KOPT-K1 (cell line): ENCODE data around the gene AKNA.

Experiments used
- H3K27ac ChIP-seq: fragments of 200-600 bp; sonication (generic); 2 replicates; pipeline ENCODE4 v1.5.1; 2016; ENCODE audit warnings: antibody characterized with exemption, mild to moderate bottlenecking, low read depth, low read length; ENCODE audit not compliant: poor library complexity, severe bottlenecking
- H3K36me3 ChIP-seq: fragments of 200-600 bp; sonication (generic); 2 replicates; pipeline ENCODE4 v1.5.1; 2017; ENCODE audit warnings: antibody characterized with exemption, mild to moderate bottlenecking, low read length, moderate library complexity; ENCODE audit not compliant: insufficient read depth
- H3K9me3 ChIP-seq: fragments of 200-600 bp; sonication (generic); 2 replicates; pipeline ENCODE4 v1.5.1; 2017; ENCODE audit warnings: antibody characterized with exemption, low read length, mild to moderate bottlenecking; ENCODE audit not compliant: insufficient read depth, poor library complexity, severe bottlenecking

Gene AKNA

DNA sequence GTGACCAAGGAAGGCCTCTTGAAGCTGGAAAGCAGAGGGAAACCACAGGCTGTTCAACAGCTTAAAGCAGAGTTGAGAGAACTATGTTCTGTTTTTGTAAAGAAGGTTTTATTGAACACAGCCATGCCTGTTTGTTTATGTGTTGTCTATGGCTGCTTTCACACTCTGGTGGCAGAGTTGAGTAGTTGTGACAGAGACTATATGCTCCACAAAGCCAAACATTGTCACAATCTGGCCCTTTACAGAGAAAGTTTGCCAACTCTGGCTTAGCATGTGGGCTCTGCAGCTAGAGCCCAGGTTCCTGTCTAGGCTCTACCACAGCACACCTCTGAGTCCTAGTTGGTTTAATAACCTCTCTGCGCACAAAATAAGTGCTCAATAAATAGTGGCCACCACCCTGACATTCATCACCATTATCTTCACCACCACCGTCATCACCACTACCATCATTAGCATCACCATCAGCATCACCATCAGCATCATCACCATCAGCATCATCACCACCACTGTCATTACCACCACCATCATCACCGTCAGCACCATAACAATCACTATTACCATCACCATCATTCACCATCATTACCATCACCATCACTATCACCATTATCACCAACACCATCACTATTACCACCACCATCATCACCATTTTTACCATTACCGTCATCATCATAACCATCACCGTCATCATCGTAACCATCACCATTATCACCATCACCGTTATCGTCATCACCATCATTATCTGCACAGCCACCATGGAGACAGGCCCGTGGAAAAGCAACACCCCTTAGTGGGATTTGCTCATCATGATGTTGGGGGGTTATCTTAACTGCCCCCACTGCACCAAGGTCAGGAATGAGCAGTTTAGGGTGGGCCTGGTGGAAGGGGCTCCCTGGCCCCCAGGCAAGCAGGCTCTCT is 18.3 kb downstream of the AKNA start:
- H3K27ac ChIP-seq: peak overlapping the region; percentile 97
- H3K36me3 ChIP-seq: peaks cover 83% of the 10 kb centered on the region
- H3K9me3 ChIP-seq: no peaks in the 10 kb centered on the region

DNA sequence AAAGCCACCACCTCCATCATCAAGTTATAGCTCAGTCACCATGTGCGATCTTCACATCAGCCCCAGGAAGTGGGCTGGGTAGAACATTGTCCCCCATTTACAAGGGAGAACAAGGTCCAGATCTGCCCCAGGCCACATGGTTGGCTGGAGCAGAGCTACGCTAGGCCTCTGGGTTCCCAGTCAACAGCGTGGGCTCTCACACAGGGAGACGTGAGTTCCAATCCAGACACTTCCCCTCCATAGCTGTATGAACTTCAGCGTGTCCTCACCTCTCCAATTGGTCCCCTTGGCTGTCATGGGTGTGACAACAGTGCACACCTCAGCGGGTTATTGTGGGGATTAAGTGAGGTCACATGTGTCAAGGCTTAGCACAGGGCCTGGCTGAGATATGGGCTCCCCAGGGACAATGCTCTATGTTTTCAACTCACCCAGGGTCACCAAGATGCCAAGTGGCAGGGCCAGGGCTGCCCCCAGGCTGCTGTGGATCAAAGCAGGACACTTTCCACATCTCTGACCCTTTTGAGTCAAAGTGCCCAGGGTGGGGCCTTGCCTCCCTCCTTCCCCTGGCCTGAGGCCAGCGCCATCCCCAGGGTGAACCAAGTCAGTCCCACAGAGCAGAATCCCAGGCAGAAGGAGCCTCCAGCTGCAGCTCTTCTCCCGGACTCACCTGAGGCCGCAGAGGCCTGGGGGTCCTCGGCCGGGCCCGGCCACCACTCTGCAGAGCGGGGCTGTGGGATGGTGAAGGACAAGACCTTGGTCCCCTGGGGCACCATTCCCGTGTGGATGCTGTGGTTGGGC is 19.8 kb downstream of the AKNA start:
- peak overlapping the region; percentile 50 for H3K27ac ChIP-seq

GRCh38 chr9:114367366-114367765 is 20.4 kb downstream of the AKNA start:
- peak overlapping the region; percentile 50 for H3K27ac ChIP-seq
- H3K9me3 ChIP-seq: no peaks in the 10 kb centered on the region
- peaks cover 93% of the 10 kb centered on the region for H3K36me3 ChIP-seq

More for the DNA sequence above, 19.8 kb downstream of the AKNA start:
- H3K9me3 ChIP-seq: no peaks in the 10 kb centered on the region
- peaks cover 87% of the 10 kb centered on the region for H3K36me3 ChIP-seq

- Histone ChIP-seq H3K9me3 (no peaks in the 10 kb centered on the region), H3K27ac (peak overlapping the region; percentile 50), H3K36me3 (peaks cover 98% of the 10 kb centered on the region)
These were observed 21.3 kb downstream of the AKNA start for GRCh38 chr9:114366334-114367128.

DNA sequence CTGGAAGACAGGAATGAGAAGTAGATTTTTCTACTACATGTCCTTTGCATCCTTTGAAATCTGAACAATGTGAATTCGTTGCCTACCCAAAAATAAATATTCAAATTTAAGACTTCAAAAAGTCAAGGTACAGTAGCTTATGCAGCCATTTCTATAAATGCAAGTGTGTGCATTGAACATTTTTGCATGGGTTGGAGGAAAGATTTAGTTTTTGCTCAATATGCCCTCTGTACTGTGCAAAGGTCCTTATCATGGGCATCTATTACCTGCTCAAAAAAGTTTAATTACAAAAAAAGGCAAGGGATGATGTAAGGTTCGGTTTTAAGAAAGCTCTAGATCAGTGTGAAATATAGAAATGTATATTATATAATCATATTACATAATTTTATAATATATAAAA is 22.6 kb downstream of the AKNA start:
- Histone ChIP-seq H3K9me3 (no peaks in the 10 kb centered on the region), H3K27ac (no peak overlapping the region), H3K36me3 (peaks cover 98% of the 10 kb centered on the region)

DNA sequence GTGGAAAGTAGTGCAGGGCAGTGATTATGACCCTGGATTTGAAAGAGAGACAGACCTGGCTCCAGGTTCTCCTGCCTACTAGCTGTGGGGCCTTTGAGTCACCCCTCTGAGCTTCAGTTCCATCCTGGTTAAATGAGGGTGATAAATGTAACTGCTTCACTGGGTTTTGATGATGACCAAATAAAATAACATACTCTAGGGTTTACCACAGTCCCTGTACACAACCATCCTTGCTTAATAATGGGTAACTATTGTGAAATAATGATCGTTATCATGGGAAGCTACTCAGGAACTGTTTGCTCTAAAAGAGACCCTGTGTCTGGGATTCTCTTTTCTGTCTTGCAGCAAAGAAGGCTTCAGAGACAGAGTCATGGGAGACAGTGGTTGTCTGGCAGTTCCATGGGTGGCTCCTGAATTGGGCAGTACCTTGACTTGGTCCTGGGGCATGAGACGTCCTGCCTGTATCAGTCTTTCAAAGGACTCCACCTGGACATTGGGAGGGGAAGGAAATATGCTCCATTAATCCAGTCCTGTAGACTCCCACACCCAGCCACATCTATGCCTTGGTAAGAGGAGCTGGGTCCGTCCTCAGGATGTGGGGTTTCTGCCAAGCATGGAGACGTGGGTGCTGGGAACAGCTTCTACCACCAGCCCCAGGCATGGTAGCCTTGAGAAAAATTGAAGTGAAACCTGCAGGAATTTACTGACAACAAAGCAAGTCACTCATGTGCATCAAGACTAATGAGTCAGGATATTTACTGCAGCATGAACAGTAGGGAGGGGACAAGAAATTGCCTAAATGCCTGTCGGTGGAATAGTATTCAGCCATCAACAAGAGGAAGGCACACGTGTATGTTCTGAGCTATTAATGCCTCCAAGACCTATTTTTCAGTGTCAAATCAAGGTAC is 23.4 kb downstream of the AKNA start:
- H3K27ac ChIP-seq: no peak overlapping the region
- H3K9me3 ChIP-seq: no peaks in the 10 kb centered on the region
- H3K36me3 ChIP-seq: peaks cover 98% of the 10 kb centered on the region

GRCh38 chr9:114363424-114363823 is 24.4 kb downstream of the AKNA start:
- H3K9me3 ChIP-seq: no peaks in the 10 kb centered on the region
- H3K27ac ChIP-seq: peak overlapping the region; percentile 16
- H3K36me3 ChIP-seq: peaks cover 99% of the 10 kb centered on the region

DNA sequence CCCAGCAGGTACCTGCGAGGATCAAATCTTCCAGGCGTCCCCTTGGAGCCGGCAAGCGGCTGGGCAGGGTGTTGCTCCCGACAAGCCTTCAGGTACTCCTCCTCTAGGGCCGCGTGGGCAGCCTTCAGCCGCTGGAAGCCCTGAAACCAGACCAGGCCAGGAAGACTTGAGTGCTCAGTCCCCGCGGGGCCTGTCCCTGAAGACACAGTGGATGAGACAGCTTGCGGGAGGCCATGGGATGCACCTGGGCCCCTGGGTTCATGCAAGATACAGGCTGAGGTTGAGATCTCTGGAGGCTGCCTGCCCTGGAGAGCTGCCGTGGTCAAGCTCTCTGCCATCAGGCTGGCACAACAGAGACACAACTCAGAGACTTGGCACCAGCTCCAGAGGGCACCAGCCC is 25.4 kb downstream of the AKNA start:
- no peak overlapping the region for H3K27ac ChIP-seq
- H3K9me3 ChIP-seq: no peaks in the 10 kb centered on the region
- peaks cover 99% of the 10 kb centered on the region for H3K36me3 ChIP-seq

- Histone ChIP-seq H3K9me3 (no peaks in the 10 kb centered on the region), H3K27ac (no peak overlapping the region), H3K36me3 (peaks cover 99% of the 10 kb centered on the region)
These were observed 26.2 kb downstream of the AKNA start for GRCh38 chr9:114361542-114361941.

- no peaks in the 10 kb centered on the region for H3K9me3 ChIP-seq
- H3K36me3 ChIP-seq: peaks cover 100% of the 10 kb centered on the region
- H3K27ac ChIP-seq: no peak overlapping the region
These were observed 28.0 kb downstream of the AKNA start for GRCh38 chr9:114359801-114360200.

- Histone ChIP-seq H3K9me3 (no peaks in the 10 kb centered on the region), H3K27ac (no peak overlapping the region), H3K36me3 (peaks cover 99% of the 10 kb centered on the region)
These were observed 29.9 kb downstream of the AKNA start for GRCh38 chr9:114357911-114358328.

DNA sequence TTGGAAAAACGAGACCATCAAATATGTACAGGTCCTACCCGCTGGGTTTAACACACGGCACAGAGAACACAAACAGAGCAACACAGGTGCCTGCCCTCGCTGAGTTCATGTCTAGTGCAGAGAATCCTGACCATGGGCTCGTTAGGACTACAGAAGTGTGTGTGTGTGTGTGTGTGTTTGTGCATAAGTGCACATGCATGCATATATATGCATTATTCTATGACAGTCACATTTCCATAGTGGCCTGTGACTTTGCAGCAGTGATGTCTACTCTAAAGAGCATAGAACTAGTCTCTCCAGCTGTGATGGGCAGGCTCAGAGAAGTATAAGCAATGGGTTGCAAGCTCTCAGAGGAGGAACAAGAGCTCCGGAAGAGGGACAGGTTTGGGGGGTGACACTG is 30.4 kb downstream of the AKNA start:
- Histone ChIP-seq H3K36me3 (peaks cover 99% of the 10 kb centered on the region), H3K9me3 (no peaks in the 10 kb centered on the region), H3K27ac (no peak overlapping the region)

DNA sequence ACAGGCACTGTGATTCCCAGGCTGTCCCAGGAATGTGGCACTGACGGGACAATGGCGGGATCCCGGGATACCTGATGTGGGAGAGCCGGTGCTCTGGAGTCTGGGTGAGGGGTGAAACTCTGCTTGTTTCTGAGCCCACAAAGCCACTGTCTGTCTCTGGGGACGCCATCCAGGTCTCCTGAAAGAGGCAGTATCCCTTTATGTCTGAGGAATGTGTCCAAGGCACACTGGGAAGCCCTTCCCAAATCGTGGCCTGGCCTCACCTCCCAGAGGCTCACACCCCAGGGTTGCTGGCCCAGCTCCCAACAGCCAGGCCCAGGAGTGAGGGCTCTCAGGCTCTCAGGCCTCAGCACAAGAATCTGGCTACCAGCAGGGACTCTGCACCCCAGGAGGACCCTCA is 31.0 kb downstream of the AKNA start:
- Histone ChIP-seq H3K36me3 (peaks cover 99% of the 10 kb centered on the region), H3K27ac (no peak overlapping the region), H3K9me3 (no peaks in the 10 kb centered on the region)

DNA sequence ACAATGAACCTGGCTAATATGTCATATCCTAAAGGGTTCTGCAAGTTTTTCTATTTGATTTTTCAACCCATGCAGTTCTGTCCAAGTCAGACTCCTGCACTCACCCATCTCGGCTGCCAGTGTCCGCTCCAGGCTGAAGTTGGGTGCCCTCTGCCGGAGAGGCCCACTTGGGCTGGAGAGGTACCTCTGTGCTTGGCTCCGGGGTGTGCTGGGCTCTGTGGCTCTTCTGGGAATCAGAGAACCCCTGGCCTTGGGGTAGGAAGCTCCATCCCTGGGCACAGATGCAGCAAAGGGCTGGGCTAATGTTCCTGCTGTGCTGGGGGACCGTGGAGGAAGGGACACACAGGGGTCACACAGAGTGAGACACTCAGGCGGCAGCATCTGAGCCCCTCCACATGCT is 32.0 kb downstream of the AKNA start:
- Histone ChIP-seq H3K36me3 (peaks cover 99% of the 10 kb centered on the region), H3K27ac (no peak overlapping the region), H3K9me3 (no peaks in the 10 kb centered on the region)
